Suprapubic skin (tissue), 4 donors: ENCODE data around the gene ZMYM4.

Source experiments
- CTCF ChIP-seq, 2 donors: fragments of 200-600 bp in 1 of 2; fragments of 450-650 bp in 1 of 2; sonication (generic) in 1 of 2; IDR thresholded peaks; one replicate each; pipeline ENCODE4 v1.5.1; 2016 to 2019; ENCODE audit warnings: antibody characterized with exemption in 2 of 2, mild to moderate bottlenecking in 1 of 2, moderate library complexity in 1 of 2
- EP300 ChIP-seq: sonication (generic); formaldehyde crosslinking; IDR thresholded peaks from one replicate; pipeline ENCODE4 v1.6.1; 2017; ENCODE audit warnings: antibody characterized with exemption
- POLR2A ChIP-seq, 2 donors: fragments of 450-650 bp; IDR thresholded peaks; one replicate each; pipeline ENCODE4 v1.6.1; 2017; ENCODE audit warnings: antibody characterized with exemption in 2 of 2, mild to moderate bottlenecking in 2 of 2, moderate library complexity in 2 of 2
- POLR2AphosphoS5 ChIP-seq, 3 donors: sonication (generic); formaldehyde crosslinking; IDR thresholded peaks; one replicate each; pipeline ENCODE4 v1.6.1; 2017; ENCODE audit warnings: antibody characterized with exemption in 3 of 3

- TF ChIP-seq POLR2A (IDR thresholded peaks at IDR 0.05): no peak
- no peak for TF ChIP-seq CTCF (IDR thresholded peaks at IDR 0.05)
- TF ChIP-seq POLR2AphosphoS5 (IDR thresholded peaks at IDR 0.05): no peak
- TF ChIP-seq EP300: no peak
These were observed 91.5 kb downstream of the ZMYM4 start for GRCh38 chr1:35359995-35360394.
